ENCODE data around the gene ATRN.

Gene ATRN

DNA sequence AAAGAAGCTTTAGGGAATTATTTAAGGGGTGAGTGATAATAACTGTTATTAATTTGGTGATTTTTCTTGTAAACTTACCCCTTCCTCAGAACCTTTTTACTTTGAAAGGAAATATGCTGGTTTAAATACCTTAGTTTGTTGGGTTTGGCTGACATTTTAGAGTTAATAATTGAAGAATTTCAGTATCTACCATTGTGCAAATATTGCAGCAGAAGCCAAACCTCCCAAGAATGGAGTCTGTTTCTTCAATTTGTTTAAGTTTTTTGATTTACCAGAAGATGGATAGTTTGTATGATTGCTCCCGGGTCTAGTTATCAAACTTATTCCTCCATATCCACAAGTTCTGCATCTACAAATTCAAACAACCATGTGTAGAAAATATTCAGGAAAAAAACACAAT, 77.1 kb downstream of the ATRN start:
- H3K27ac ChIP-seq (ENCODE audit: low read length, poor library complexity, severe bottlenecking) = peak overlapping the region; percentile 43
- H2BK120ac ChIP-seq (ENCODE audit: low read depth, low read length) = no peak overlapping the region
- H3K4ac ChIP-seq (ENCODE audit: low read depth in 1 of 2, low read length in 2 of 2) = no peak overlapping the region
- no peak overlapping the region for H2BK12ac ChIP-seq (ENCODE audit: low read length in 2 of 2)
- H3K23ac ChIP-seq (ENCODE audit: low read length in 2 of 2) = no peak overlapping the region
- no peak overlapping the region for H2AK5ac ChIP-seq (ENCODE audit: low read length, severe bottlenecking)
- no peak overlapping the region for H3K4me2 ChIP-seq (ENCODE audit: low read length, poor library complexity, severe bottlenecking)
- H2AFZ ChIP-seq (ENCODE audit: low read depth, low read length) = no peak overlapping the region
- peaks cover 2 to 50% of the 10 kb centered on the region in 2 experiments for H3K36me3 ChIP-seq (ENCODE audit: control insufficient read depth in 1 of 2, insufficient read depth in 2 of 2, low read depth in 1 of 2, low read length in 2 of 2)
- H3K4me3 ChIP-seq (ENCODE audit: insufficient read depth in 1 of 2, low read depth in 1 of 2, low read length in 2 of 2) = no peak overlapping the region
- H3K9ac ChIP-seq (ENCODE audit: low read length) = no peak overlapping the region
- H3K9me3 ChIP-seq (ENCODE audit: control insufficient read depth, low read length) = no peaks in the 10 kb centered on the region
- no peak for DNase-seq
- no peak overlapping the region for H2BK5ac ChIP-seq (ENCODE audit: low read depth, low read length, poor library complexity, severe bottlenecking)
- peaks cover 7% of the 10 kb centered on the region for H3K79me1 ChIP-seq (replicated peaks; ENCODE audit: low read length, poor library complexity, severe bottlenecking)
- no CpG with 5 or more reads among the region's 1 CpG for WGBS
- no peak overlapping the region for H2BK15ac ChIP-seq (ENCODE audit: low read depth, poor library complexity, severe bottlenecking)
- no peak overlapping the region for H4K91ac ChIP-seq (ENCODE audit: low read length)
- H3K4me1 ChIP-seq (ENCODE audit: control insufficient read depth, insufficient read depth, low read depth, low read length) = peaks cover 2% of the 10 kb centered on the region
- H3K27me3 ChIP-seq (ENCODE audit: control insufficient read depth in 1 of 2, insufficient read depth in 1 of 2, low read length in 2 of 2) = no peaks in the 10 kb centered on the region
- H4K8ac ChIP-seq (ENCODE audit: low read length) = no peak overlapping the region
- no peak overlapping the region for H3K18ac ChIP-seq (ENCODE audit: low read depth in 1 of 2, low read length in 2 of 2)
- H3K14ac ChIP-seq (ENCODE audit: low read length in 2 of 2) = no peak overlapping the region

DNA sequence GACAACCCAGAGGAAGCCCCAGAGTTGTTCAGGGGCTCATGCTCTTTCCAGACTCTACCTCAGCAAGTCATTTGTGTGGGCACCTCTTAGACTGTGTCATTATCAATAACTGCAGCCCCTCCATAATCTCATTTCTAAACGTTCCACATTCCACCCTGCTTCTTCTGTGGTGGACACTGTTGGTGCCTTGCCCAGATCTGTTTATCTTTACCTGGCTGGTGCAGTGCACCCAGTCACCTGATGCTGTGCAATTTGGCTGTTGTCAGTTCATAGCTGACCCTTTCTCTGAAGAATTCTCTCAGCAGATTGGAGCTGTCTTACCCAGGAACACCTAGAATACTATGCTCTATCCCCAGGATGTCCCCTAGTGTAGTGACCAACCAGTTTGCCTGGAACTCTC, 80.0 kb downstream of the ATRN start:
- no peaks in the 10 kb centered on the region for H3K4me1 ChIP-seq (ENCODE audit: control insufficient read depth, insufficient read depth, low read depth, low read length)
- H2AFZ ChIP-seq (ENCODE audit: low read depth, low read length) = no peak overlapping the region
- no peak overlapping the region for H2BK12ac ChIP-seq (ENCODE audit: low read length in 2 of 2)

DNA sequence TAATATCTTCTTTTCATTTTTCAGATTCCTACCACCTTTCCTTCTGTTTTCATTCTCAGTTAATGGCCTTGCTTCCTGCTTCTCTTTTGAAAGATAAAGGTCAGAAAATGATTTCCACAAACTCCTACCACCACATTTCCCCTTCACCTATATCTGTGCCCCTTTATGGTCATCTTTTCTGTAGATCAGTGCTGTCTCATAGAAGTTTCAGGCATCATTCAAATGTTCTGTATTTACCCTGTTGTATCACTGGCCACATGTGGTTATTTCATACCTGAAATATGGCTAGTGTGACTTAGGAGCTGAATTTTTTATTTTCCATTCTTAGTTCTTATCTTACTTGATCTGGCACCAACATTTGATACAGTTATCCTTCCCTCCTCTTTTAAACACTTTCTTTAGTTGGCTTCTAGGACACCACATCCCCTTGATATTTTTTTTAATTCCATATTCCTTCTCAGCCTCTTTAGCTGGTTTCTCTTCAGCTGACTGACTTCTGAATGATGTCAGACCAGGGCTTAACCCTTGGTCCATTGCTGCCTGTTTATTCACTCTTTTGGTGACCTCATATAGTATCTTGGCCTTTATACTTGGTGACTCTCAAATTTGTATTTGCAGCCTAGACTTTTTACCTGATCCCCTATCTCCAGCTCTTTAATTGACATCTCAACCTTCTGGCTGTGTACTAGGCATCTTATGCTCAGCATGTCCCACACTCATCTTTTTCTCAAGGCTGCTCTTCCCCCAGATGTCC, 81.0 kb downstream of the ATRN start:
- H3K4ac ChIP-seq (ENCODE audit: low read depth in 1 of 2, low read length in 2 of 2) = no peak overlapping the region
- H2BK5ac ChIP-seq (ENCODE audit: low read depth, low read length, poor library complexity, severe bottlenecking) = no peak overlapping the region
- peaks cover 14% of the 10 kb centered on the region for H3K79me1 ChIP-seq (replicated peaks; ENCODE audit: low read length, poor library complexity, severe bottlenecking)
- H3K23ac ChIP-seq (ENCODE audit: low read length in 2 of 2) = no peak overlapping the region
- no peak overlapping the region for H4K91ac ChIP-seq (ENCODE audit: low read length)
- DNase-seq = no peak
- no peaks in the 10 kb centered on the region for H3K9me3 ChIP-seq (ENCODE audit: control insufficient read depth, low read length)
- no peak overlapping the region for H3K4me2 ChIP-seq (ENCODE audit: low read length, poor library complexity, severe bottlenecking)
- H3K27me3 ChIP-seq (ENCODE audit: control insufficient read depth in 1 of 2, insufficient read depth in 1 of 2, low read length in 2 of 2) = no peaks in the 10 kb centered on the region
- H3K18ac ChIP-seq (ENCODE audit: low read depth in 1 of 2, low read length in 2 of 2) = no peak overlapping the region
- H3K4me1 ChIP-seq (ENCODE audit: control insufficient read depth, insufficient read depth, low read depth, low read length) = no peaks in the 10 kb centered on the region
- H4K8ac ChIP-seq (ENCODE audit: low read length) = no peak overlapping the region
- no peak overlapping the region for H3K4me3 ChIP-seq (ENCODE audit: insufficient read depth in 1 of 2, low read depth in 1 of 2, low read length in 2 of 2)
- no peak overlapping the region for H3K9ac ChIP-seq (ENCODE audit: low read length)
- peaks cover 2 to 47% of the 10 kb centered on the region in 2 experiments for H3K36me3 ChIP-seq (ENCODE audit: control insufficient read depth in 1 of 2, insufficient read depth in 2 of 2, low read depth in 1 of 2, low read length in 2 of 2)
- no peak overlapping the region for H2AFZ ChIP-seq (ENCODE audit: low read depth, low read length)
- H3K27ac ChIP-seq (ENCODE audit: low read length, poor library complexity, severe bottlenecking) = no peak overlapping the region
- H2BK120ac ChIP-seq (ENCODE audit: low read depth, low read length) = no peak overlapping the region
- no peak overlapping the region for H3K14ac ChIP-seq (ENCODE audit: low read length in 2 of 2)
- no peak overlapping the region for H2BK15ac ChIP-seq (ENCODE audit: low read depth, poor library complexity, severe bottlenecking)
- H2AK5ac ChIP-seq (ENCODE audit: low read length, severe bottlenecking) = no peak overlapping the region
- no peak overlapping the region for H2BK12ac ChIP-seq (ENCODE audit: low read length in 2 of 2)

More for the DNA sequence above, 80.0 kb downstream of the ATRN start:
- H2BK120ac ChIP-seq (ENCODE audit: low read depth, low read length) = no peak overlapping the region
- H4K8ac ChIP-seq (ENCODE audit: low read length) = no peak overlapping the region
- no peak overlapping the region for H2BK5ac ChIP-seq (ENCODE audit: low read depth, low read length, poor library complexity, severe bottlenecking)
- no peak overlapping the region for H3K4me3 ChIP-seq (ENCODE audit: insufficient read depth in 1 of 2, low read depth in 1 of 2, low read length in 2 of 2)
- H3K23ac ChIP-seq (ENCODE audit: low read length in 2 of 2) = no peak overlapping the region
- H3K36me3 ChIP-seq (ENCODE audit: control insufficient read depth in 1 of 2, insufficient read depth in 2 of 2, low read depth in 1 of 2, low read length in 2 of 2) = peaks cover 2 to 48% of the 10 kb centered on the region in 2 experiments
- no peak overlapping the region for H3K9ac ChIP-seq (ENCODE audit: low read length)
- H3K18ac ChIP-seq (ENCODE audit: low read depth in 1 of 2, low read length in 2 of 2) = no peak overlapping the region
- H3K4me2 ChIP-seq (ENCODE audit: low read length, poor library complexity, severe bottlenecking) = no peak overlapping the region
- H2BK15ac ChIP-seq (ENCODE audit: low read depth, poor library complexity, severe bottlenecking) = no peak overlapping the region
- H4K91ac ChIP-seq (ENCODE audit: low read length) = no peak overlapping the region
- no peak overlapping the region for H3K4ac ChIP-seq (ENCODE audit: low read depth in 1 of 2, low read length in 2 of 2)
- H3K27ac ChIP-seq (ENCODE audit: low read length, poor library complexity, severe bottlenecking) = no peak overlapping the region
- DNase-seq = no peak
- 92% methylated on average over 1 of the region's 1 CpG for WGBS
- no peak overlapping the region for H2AK5ac ChIP-seq (ENCODE audit: low read length, severe bottlenecking)
- no peak overlapping the region for H3K14ac ChIP-seq (ENCODE audit: low read length in 2 of 2)
- no peaks in the 10 kb centered on the region for H3K27me3 ChIP-seq (ENCODE audit: control insufficient read depth in 1 of 2, insufficient read depth in 1 of 2, low read length in 2 of 2)
- H3K79me1 ChIP-seq (replicated peaks; ENCODE audit: low read length, poor library complexity, severe bottlenecking) = peaks cover 10% of the 10 kb centered on the region
- no peaks in the 10 kb centered on the region for H3K9me3 ChIP-seq (ENCODE audit: control insufficient read depth, low read length)

DNA sequence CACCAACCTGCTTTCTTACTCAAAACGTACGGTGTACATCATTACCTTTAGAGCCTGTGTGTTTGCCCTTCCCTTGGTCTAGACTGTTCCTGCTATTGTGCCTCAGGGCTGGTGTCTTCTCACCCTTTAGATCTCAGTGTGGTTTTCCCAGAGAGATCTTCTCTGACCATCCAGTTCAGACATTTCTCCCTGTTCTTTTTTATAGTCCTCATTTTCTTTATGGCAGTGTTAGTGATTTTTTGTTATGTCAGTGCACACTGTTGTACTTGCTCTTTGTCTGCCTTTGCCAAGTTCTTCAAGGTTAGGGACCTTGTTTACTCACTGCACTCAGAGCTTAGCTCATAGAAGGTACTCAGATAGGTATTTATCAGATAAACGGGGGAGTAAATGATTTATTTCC, 82.8 kb downstream of the ATRN start:
- H3K27ac ChIP-seq (ENCODE audit: low read length, poor library complexity, severe bottlenecking) = no peak overlapping the region
- no peaks in the 10 kb centered on the region for H3K9me3 ChIP-seq (ENCODE audit: control insufficient read depth, low read length)
- no peak overlapping the region for H2BK120ac ChIP-seq (ENCODE audit: low read depth, low read length)
- no peak for DNase-seq
- H4K91ac ChIP-seq (ENCODE audit: low read length) = no peak overlapping the region
- H3K4me3 ChIP-seq (ENCODE audit: insufficient read depth in 1 of 2, low read depth in 1 of 2, low read length in 2 of 2) = no peak overlapping the region
- peaks cover 2 to 35% of the 10 kb centered on the region in 2 experiments for H3K36me3 ChIP-seq (ENCODE audit: control insufficient read depth in 1 of 2, insufficient read depth in 2 of 2, low read depth in 1 of 2, low read length in 2 of 2)
- WGBS = 45% methylated on average over 2 of the region's 3 CpGs
- H2BK5ac ChIP-seq (ENCODE audit: low read depth, low read length, poor library complexity, severe bottlenecking) = no peak overlapping the region
- H3K18ac ChIP-seq (ENCODE audit: low read depth in 1 of 2, low read length in 2 of 2) = no peak overlapping the region
- no peak overlapping the region for H2BK12ac ChIP-seq (ENCODE audit: low read length in 2 of 2)
- H2AK5ac ChIP-seq (ENCODE audit: low read length, severe bottlenecking) = no peak overlapping the region
- H2AFZ ChIP-seq (ENCODE audit: low read depth, low read length) = no peak overlapping the region
- H3K4ac ChIP-seq (ENCODE audit: low read depth in 1 of 2, low read length in 2 of 2) = no peak overlapping the region
- H3K4me1 ChIP-seq (ENCODE audit: control insufficient read depth, insufficient read depth, low read depth, low read length) = no peaks in the 10 kb centered on the region
- no peak overlapping the region for H3K9ac ChIP-seq (ENCODE audit: low read length)
- no peak overlapping the region for H3K14ac ChIP-seq (ENCODE audit: low read length in 2 of 2)
- H2BK15ac ChIP-seq (ENCODE audit: low read depth, poor library complexity, severe bottlenecking) = no peak overlapping the region
- H3K27me3 ChIP-seq (ENCODE audit: control insufficient read depth in 1 of 2, insufficient read depth in 1 of 2, low read length in 2 of 2) = no peaks in the 10 kb centered on the region
- no peak overlapping the region for H3K4me2 ChIP-seq (ENCODE audit: low read length, poor library complexity, severe bottlenecking)
- no peak overlapping the region for H4K8ac ChIP-seq (ENCODE audit: low read length)
- H3K79me1 ChIP-seq (replicated peaks; ENCODE audit: low read length, poor library complexity, severe bottlenecking) = peaks cover 14% of the 10 kb centered on the region
- H3K23ac ChIP-seq (ENCODE audit: low read length in 2 of 2) = no peak overlapping the region

All from mesenchymal stem cell (in vitro differentiated cells and primary cell).